GM18861 (cell line): ENCODE measurements around the gene ETF1.
"Not testable (repeated sequence)": the region's sequence is repeated elsewhere in the genome, so short reads cannot be mapped to it uniquely, and the experiment has no call there.

ENCODE experiments used
- ATAC-seq: cut with Tn5 transposase; IDR thresholded peaks from one replicate; pipeline ENCODE4 v1.9.1; 2021; ENCODE audit not compliant: unreplicated experiment

Gene ETF1

GRCh38 chr5:138529812-138530211 lies 13.2 kb downstream of the ETF1 start:
- no peak for ATAC-seq

GRCh38 chr5:138528744-138529469 lies 14.1 kb downstream of the ETF1 start:
- ATAC-seq: no peak

- no peak for ATAC-seq
Measured at GRCh38 chr5:138528208-138528607, 14.8 kb downstream of the ETF1 start.

- no peak for ATAC-seq
Measured at GRCh38 chr5:138527170-138527569, 15.9 kb downstream of the ETF1 start.

- ATAC-seq: no peak
Measured at GRCh38 chr5:138523406-138523805, 19.6 kb downstream of the ETF1 start.

- ATAC-seq: no peak
Measured at GRCh38 chr5:138520971-138521370, 22.1 kb downstream of the ETF1 start.

GRCh38 chr5:138517437-138517836 lies 25.6 kb downstream of the ETF1 start:
- no peak for ATAC-seq

- ATAC-seq: no peak
Measured at GRCh38 chr5:138515556-138516245, 27.3 kb downstream of the ETF1 start.

- no peak for ATAC-seq
Measured at GRCh38 chr5:138514021-138514420, 29.0 kb downstream of the ETF1 start.

- no peak for ATAC-seq
Measured at GRCh38 chr5:138508958-138509357, 34.1 kb downstream of the ETF1 start.

GRCh38 chr5:138507485-138507884 lies 35.6 kb downstream of the ETF1 start:
- ATAC-seq: not testable (repeated sequence)

- no peak for ATAC-seq
Measured at GRCh38 chr5:138506370-138507306, 36.4 kb downstream of the ETF1 start.

GRCh38 chr5:138504799-138505198 lies 38.2 kb downstream of the ETF1 start:
- no peak for ATAC-seq

GRCh38 chr5:138503487-138504270 lies 39.4 kb downstream of the ETF1 start:
- ATAC-seq: peak; percentile 49

- no peak for ATAC-seq
Measured at GRCh38 chr5:138502521-138502920, 40.5 kb downstream of the ETF1 start.

- no peak for ATAC-seq
Measured at GRCh38 chr5:138502121-138502520, 40.9 kb downstream of the ETF1 start.

GRCh38 chr5:138498376-138498775 lies 44.7 kb downstream of the ETF1 start:
- ATAC-seq: no peak

GRCh38 chr5:138495351-138495750 lies 47.7 kb downstream of the ETF1 start:
- no peak for ATAC-seq

- ATAC-seq: no peak
Measured at GRCh38 chr5:138492560-138493045, 50.4 kb downstream of the ETF1 start.
